LHCN-M2 (cell line): ENCODE data around the gene GATM. TPM values are rescaled to one million over a fixed set of nuclear protein-coding genes. Genes with fewer than 3 reads are reported as not detected.
"Not testable (repeated sequence)": the region's sequence is repeated elsewhere in the genome, so short reads cannot be mapped to it uniquely, and the experiment has no call there.

Experiments
- DNase-seq: peaks from one replicate; pipeline ENCODE4 v3.0.0-alpha.2; 2012; ENCODE audit warnings: low read depth
- total RNA-seq: library from RNA; depleted of rRNA; stranded (reverse); fragments of >200 nt; gene quantifications from 2 replicates; pipeline ENCODE4 v1.2.3, GENCODE V29; 2014

The GATM gene
- total RNA-seq, 1 experiment from 2014 or later, result 0.98 TPM

DNA sequence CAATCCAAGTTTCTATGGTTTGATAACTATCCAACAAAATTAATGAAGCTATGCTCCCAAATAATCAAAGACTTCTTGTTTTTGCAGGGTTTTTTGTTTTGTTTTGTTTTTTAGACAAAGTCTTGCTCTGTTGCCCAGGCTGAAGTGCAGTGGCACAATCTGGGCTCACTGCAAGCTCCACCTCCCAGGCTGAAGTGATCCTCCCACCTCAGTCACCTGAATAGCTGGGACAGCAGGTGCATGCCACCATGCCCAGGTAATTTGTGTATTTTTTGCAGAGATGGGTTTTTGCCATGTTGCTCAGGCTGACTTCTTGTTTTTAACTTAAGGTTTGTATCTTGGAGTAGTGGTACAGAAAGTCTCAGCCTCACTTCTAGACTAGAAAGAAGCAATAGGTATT, 11.0 kb upstream of the GATM start:
- DNase-seq, result no peak

DNA sequence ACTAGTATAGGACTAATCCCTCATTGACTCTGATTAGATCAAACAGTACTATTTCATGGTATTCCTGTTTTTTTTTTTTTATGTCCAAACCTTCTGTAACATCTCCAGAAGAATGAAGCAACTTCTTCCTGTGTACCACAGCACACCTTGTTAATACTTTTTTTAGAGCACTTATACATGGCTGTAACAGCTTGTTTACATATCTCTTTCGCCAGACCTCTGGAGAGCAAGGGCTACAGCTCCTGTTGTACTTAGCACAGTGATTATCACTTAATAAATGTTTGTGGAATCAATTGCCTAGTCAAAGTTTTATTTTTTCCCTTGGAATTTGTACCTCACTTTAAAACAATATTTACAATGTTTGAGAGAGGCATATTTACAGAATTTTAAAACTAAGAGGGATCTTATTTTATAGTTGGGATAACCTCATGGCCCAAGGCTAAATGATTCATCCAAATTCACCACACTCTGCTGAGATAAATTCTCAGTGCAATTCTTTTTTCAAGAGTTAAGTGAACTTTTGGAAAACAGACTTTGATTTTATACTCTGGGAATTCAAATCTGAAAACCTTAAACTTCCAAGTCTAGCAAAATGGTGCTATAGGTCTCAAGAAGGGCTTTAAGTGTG, 9.2 kb upstream of the GATM start:
- DNase-seq, result no peak

DNA sequence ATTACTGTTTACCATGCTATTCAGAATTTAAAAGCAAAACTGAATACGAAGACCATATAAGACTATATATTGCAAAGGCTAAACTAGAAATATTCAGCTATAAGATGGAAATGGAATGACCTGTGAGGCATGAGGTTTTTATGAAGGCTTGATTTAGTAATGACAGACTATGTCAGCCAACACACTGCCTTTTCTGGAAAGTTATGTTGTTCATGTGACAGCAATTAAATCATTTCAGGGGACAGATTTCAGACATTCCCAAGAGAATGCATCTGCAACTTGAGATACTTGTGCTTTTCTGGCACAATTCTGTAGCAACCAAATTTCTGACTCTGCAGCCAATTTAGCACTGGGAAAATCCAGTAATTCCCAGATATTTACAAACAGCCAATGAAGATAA, 8.6 kb upstream of the GATM start:
- DNase-seq, result no peak

DNA sequence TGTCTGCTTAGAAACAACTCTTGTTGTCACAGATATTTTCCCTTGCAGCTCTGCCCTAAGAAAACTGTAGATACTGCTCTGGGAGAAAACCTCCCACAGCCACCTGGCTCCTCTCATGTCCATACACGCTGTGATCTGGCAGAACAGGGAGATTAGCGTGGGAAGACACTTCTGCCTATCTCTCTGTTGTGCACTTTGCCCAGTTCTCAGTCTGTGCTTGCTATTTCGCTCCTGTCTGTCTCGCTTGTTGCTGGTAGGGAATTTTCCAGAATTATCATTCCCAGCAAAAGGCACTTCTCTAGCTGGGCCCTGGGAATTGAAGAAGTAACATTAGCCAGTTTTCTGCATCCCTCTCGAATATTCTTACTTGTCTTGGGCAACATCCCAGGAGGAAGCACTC, 8.1 kb upstream of the GATM start:
- no peak for DNase-seq

DNA sequence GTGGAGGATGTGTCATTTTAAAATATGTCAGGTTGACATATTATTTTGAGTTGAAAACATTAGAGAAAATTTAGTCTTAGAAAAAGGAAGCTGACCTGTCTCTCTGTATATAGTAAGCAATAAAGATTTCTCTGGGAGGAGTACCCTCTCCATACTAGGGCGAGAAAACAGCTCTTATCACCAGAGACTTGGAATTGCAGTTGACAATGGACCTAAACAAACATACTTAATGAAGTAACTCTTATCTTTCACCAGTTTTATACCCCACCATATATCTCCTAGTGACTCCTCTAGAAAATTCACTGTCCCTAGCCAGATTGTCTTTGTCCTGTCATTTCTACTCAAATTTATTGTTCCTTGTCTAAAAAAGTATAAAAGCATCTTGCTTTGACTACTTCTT, 7.2 kb upstream of the GATM start:
- DNase-seq, result no peak

DNA sequence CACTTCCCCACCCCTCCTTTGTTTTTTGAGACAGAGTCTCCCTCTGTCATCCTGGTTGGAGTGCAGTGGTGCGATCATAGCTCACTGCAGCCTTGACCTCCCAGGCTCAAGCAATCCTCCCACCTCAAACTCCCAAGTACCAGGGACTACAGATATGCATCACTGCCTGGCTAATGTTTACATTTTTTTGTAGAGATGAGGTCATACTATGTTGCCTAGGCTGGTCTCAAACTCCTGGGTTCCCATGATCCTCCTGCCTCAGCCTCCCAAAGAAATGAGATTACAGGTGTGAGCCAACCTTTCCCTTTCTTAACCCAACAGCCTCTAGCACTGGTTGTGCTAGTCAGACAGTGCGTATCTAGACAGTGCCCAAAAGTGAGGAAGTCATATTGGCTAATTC, 6.4 kb upstream of the GATM start:
- no peak for DNase-seq

DNA sequence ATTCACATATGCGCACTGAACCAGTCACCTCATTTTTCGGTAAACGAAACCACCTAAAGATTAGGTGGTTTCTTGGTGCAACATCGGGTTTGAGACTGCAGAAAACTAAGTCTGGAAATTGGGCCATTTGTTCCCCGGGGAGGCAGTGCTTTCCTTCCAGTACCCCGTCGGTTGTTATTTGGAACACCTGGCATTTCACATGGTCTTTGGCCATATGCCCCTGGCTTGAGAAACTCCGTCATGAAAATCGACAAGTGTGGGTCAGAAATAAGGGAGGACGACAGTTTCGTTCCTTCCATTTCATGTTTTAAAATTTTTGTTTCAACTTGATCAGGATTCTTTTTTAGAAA, 544 bp upstream of the GATM start:
- DNase-seq, result no peak

DNA sequence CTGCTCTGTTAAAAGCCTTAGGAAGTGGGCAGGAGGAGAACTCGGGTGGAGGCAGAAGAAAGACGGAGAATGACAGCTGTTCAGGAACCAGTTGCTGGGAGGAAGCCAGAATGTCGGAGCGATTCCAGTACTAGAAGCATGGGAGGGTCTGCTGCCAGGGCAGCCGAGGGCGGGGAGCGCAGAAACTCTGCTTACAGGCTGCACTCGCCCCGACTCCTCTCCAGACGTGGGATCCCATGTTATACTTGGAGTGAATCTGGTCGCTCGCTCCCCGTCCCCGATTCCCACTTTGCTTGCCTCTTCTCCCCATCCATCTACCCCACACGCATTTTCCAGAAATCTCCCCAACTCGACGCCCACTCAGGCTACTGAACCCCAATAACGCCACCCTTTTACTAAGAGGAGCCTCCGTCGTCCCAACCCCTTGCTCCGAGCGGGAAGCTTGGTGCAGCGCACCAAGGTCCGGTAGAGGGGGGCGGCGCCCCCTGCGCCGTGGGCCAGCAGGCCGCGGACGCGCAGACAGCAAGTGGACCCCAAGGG, 665 bp downstream of the GATM start:
- DNase-seq, result peak; percentile 32

DNA sequence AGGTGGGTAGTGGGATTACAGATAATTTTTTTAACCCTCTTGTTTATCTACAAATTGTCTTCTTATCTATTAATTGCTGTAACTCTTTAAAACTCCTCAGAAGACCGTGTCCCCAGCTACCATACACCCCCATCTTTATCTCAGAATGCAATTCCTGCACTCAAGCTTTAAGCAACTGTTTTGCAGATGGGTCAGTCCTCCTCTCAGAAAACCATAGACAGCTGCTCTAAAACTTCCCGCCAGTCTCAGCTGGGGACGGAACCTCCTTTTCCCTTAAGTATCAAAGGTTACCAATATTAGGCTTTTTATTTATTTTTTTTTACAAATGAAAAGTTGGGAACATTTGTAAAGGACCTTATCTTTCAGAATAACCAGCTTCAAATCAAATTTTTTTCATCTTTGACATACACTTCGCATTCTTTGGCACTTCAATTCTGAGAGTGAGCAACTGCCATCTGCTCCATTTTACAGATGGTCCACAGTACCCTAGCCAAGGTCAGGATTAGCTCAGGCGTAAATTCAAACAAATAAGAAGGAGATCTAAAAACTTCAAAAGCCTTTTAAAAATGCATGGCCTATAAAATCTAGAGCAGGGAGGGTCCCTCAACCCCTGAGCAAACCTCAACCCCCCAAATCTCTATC, 1.3 kb downstream of the GATM start:
- DNase-seq, result no peak

DNA sequence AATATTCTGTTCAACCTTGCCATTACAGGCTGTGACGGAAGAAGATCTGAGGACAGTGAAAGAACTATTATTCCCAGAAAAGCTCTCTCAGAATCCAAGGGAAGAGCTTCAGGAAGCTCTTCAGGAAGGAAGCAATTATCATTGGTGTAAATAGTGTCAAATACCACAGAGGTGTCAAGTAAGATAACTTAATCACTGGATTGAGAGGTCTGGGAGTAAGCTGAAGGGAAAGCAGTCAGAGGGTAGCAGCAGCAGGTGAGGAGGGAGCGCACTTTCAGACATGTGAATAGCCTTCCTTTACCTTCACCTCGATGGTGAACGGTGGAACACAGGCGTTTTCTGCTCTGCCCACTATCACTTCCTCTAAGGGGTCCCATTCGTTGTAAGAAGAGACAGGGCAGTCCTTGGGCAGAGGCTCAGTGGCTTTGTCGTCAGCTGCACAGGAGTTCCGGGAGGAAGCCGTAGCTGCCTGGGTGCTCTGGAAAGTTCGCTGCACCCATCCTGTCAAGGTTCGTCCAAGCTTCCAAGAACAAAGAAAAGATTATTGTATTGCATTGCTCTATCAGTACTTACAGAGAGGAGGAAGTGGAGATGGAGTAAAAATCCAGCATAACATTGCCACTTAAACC, 1.9 kb downstream of the GATM start:
- DNase-seq, result no peak

DNA sequence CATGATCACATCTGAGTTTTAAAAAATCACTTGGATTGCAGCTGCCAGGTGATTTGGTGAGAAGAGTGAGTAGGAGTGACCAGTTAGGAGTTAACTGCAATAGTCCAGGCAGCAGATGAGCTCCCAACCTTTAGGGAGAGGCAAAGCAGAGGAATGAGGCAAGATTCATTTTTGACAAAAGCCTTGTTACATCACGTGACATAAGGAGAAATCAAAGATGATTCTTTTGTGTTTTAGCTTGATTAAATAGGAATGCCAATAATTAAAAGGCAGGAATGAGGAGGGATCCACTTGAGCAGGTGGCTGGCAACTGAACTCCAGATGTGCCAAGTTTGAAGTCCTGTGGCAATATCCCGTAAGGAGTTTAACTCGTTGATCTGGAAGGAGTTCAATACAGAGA, 2.5 kb downstream of the GATM start:
- DNase-seq, result no peak

DNA sequence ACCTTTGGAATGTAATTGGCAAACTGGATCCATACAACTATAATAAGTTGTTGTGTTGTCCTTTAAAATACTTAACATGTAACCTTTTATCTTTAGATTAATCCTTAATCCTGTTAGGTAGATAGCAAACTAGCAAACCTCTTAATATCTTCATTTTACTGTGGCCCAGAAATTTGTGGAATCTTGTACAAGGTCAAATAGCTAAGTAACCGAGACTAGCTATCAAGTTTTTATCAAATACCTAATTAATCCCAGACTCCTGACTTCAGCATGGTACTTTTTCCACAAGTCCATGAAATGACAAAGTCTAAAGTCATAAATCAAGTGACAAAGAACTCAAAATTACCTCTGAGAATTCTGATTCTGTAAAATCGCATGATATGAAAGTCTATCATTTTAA, 4.4 kb downstream of the GATM start:
- no peak for DNase-seq

DNA sequence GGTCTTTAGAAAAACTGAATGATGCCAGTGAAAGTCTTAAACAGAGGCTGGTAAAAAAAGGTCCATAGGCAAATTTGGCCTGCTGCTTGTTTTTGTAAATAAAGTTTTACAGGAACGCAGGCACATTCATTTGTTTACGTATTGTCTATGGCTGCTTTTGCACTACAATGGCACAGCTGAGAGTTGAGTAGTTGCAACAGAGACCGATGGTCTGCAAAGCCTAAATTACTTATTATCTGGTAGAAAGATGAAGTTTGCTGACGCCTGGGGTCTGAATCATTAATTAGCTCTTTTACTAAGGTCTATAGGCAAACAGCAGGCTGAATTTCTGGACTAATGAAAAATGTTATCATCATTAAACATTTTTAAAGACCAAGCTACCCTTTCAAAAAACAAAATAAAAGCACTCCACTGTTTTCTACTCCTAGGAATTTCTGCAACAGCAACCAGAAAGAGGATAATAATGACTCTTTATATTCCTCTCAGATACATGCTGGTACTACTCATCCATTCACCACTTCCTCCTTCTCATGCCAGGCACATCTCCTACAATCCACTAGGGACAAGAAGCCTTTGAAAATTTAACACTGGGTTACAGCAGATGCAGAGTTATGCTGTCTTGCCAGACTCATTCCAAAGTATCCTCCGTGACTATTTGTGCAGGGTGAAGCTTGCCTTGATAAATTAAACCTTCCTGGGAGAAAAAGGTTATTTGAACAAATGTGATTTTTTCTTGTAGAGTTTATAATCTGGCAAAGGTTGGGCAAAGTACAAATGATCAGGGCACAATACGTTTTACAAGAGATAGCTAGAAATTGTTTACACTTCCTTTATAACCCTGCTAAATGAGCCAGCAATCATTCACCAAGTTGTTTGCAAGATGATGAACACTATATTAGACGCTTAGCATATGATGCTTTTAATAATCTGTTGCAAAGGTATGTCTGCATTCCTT, 6.0 kb downstream of the GATM start:
- DNase-seq, result peak; percentile 27

DNA sequence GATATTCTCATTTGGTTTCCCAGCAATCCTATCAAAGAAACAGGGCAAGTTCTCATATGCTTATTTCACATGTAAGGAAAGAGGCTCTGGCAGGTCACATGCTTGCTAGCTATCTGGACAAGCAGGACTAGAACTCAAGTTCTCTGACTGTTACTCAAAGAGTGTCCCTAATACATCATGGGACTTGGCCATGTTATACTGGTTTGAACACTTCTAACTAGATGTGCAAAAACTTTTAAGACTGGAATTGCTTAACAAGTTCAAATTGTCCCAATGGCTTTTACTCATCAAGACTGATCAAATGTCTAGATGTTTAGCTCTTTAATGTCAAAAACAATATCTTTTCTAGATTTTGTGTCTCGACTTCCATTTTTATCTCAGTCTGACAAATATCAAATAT, 6.8 kb downstream of the GATM start:
- no peak for DNase-seq

DNA sequence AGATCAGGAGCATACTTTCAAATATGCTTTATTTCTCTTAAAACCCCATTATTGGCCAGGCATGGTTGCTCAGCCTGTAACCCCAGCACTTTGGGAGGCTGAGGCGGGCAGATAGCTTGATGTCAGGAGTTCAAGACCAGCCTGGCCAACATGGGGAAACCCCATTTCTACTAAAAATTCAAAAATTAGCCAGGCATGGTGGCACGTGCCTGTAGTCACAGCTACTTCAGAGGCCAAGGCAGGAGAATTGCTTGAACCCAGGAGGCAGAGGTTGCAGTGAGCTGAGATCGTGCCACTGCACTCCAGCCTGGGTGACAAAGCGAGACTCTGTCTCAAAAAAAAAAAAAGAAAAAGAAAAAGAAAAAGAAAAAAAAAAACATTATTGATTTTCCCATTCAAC, 8.3 kb downstream of the GATM start:
- not testable (repeated sequence) for DNase-seq

DNA sequence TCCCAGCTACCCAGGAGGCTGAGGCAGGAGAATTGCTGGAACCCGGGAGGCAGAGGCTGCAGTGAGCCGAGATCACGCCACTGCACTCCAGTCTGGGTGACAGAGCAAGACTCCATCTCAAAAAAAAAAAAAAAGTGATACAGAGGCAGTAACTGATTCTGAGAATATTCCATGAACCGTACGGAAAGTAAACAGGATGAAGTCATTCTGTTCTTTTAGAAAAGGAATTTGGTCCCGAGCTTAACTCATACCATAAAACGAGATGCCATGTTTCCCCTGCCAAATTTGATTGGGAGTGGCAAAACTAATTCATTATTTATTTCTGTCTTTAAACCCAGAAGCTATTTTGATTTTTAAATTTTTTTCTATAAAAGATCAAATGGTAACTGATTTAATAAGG, 11.1 kb downstream of the GATM start:
- DNase-seq, result not testable (repeated sequence)

DNA sequence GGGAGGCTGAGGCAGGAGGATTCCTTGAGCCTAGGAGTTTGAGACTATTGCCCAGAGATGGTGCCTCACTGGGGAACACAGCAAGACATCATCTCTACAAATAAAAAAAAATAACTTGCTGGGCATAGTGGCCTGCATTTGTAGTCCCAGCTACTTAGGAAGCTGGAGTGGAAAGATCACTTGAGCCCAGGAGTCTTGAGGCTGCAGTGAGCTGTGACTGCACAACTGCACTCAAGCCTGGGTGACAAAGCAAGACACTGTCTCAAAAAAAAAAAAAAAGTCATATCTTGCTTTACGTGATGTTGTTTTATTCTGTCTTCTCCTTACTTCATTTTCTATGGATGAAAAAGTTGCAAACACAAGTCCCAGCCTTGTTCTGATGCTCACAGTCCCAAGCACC, 14.1 kb downstream of the GATM start:
- DNase-seq, result no peak

DNA sequence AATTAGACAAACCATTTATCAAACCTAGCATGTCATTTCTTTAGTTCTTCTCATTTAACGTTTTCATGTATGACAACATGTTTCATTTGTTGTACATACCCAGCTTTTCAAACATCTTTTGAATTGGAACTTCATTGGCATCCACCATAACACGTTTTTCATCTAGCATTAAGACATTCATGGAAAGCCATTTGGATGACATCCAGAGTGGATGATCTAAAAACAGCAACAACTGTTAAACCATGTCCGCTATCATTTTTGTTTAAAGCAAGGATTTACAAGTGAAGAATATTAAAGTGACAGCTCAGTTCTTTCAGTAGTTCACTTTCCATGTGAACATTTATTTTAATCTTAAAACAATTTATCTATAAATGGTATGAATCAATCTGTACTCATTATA, 14.5 kb downstream of the GATM start:
- no peak for DNase-seq

DNA sequence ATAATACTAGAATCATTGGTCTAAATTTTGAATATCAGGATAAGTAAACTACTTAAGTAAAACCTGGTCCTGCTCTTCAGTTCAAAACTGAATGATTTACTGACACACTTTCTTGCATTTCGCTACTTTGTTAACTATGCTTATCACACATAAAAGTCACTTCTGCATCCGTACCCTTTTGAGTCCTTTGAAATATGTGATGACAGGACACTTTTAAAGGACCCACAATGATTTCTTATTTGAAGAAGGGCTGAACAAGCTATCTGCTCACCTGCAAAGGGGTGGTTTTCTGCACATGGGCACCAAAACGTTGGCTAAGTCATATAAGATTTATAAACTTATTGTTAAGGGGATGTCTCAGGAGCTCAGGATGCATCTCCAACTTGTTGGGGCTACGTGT, 15.0 kb downstream of the GATM start:
- DNase-seq, result no peak

DNA sequence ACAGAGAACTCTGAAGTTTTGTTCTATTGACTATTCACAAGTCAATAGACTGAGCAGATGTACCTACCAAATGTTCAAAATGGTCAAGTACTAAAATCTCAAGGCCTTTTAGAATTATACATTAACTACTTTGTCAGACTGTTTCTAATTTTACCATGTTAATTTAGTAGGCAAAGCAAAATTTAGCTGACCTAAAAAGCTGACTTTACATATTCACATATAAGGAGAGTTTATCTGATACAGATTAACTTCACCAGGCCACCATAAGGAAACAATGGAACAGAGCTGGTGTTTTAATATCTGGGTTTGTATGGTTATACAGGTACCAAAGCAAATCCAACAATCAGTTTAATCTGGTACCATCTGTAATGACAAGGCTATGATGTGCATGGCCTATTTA, 15.9 kb downstream of the GATM start:
- no peak for DNase-seq

DNA sequence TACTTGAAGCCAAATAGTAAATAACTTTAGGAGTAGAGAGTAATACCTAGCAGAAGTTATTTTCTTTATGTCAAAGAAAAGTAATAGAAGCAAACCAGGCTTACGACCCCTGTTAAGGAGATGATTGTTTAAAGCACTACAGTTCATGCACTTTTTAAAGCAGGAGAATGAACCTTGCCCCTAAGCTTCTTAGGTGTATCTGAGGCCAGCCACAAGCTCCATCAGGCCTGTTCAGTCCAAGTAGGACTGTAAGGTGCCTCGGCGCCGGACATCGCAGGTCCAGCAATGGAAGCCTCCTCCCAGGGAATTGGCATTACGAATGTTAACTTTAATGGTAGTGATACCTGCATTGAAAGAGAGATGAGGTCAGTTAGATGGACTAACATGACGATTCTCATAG, 16.5 kb downstream of the GATM start:
- DNase-seq, result no peak

DNA sequence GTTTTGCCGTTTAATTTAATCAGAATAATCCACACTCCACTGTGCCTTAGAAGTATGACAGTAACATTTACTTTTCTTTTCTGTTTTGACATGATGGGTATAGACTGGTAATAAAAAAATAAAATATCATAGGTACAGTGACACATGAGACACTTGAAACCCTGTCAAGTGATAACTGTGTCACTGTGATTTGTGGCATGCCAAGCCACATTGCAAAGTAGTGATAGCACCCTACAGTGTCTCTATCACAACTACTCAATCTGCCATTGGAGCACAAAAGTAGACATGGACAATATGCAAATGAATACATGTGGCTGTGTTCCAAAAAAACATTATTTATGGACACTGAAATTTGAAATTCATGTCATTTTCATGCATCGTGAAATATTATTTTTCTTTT, 22.5 kb downstream of the GATM start:
- no peak for DNase-seq
